WI38 (cell line): ENCODE measurements around the gene HDDC2.
"Not testable (repeated sequence)": the region's sequence is repeated elsewhere in the genome, so short reads cannot be mapped to it uniquely, and the experiment has no call there.

ENCODE experiments used
- H3K4me3 ChIP-seq: 2 replicates; pipeline ENCODE4 v1.5.1; 2011; ENCODE audit warnings: low read depth, mild to moderate bottlenecking, control low read depth, low read length
- CTCF ChIP-seq: IDR thresholded peaks from 2 replicates; pipeline ENCODE4 v1.5.1; 2012; ENCODE audit warnings: low read depth, mild to moderate bottlenecking, control low read depth, low read length

Gene HDDC2

GRCh38 chr6:125296471-125296870 lies 5.3 kb downstream of the HDDC2 start:
- no peak for TF ChIP-seq CTCF
- no peak overlapping the region for H3K4me3 ChIP-seq

- TF ChIP-seq CTCF, result no peak
- H3K4me3 ChIP-seq, result no peak overlapping the region
Observed at GRCh38 chr6:125294925-125295324, 6.8 kb downstream of the HDDC2 start.

GRCh38 chr6:125294036-125294435 lies 7.7 kb downstream of the HDDC2 start:
- no peak for TF ChIP-seq CTCF
- no peak overlapping the region for H3K4me3 ChIP-seq

- no peak overlapping the region for H3K4me3 ChIP-seq
- TF ChIP-seq CTCF, result no peak
Observed at GRCh38 chr6:125293587-125293986, 8.2 kb downstream of the HDDC2 start.

GRCh38 chr6:125287718-125288117 lies 14.0 kb downstream of the HDDC2 start:
- no peak for TF ChIP-seq CTCF
- no peak overlapping the region for H3K4me3 ChIP-seq

- no peak for TF ChIP-seq CTCF
- no peak overlapping the region for H3K4me3 ChIP-seq
Observed at GRCh38 chr6:125285936-125286335, 15.8 kb downstream of the HDDC2 start.

- no peak overlapping the region for H3K4me3 ChIP-seq
- no peak for TF ChIP-seq CTCF
Observed at GRCh38 chr6:125285353-125285752, 16.4 kb downstream of the HDDC2 start.

- not testable (repeated sequence) for H3K4me3 ChIP-seq
Observed at GRCh38 chr6:125282470-125282869, 19.3 kb downstream of the HDDC2 start.

- not testable (repeated sequence) for H3K4me3 ChIP-seq
Observed at GRCh38 chr6:125280370-125281035, 21.3 kb downstream of the HDDC2 start.
